Keratinocyte (primary cell): ENCODE measurements around the gene PJA1. TPM values are rescaled to one million over a fixed set of nuclear protein-coding genes. Genes with fewer than 3 reads are reported as not detected.

Source experiments
- DNase-seq: peaks from one replicate; pipeline ENCODE4 v3.0.0-alpha.2; 2011; ENCODE audit warnings: low read depth, missing footprints, low spot score
- FAIRE-seq: peaks from 2 replicates; lab custom pipeline; 2011; peaks lifted over from hg19 to GRCh38; lab: Jason Lieb, UNC
- H2AFZ ChIP-seq: 2 replicates; pipeline ENCODE4 v1.6.0; 2012; ENCODE audit warnings: low read length, control low read depth, inconsistent platforms; ENCODE audit not compliant: control insufficient read depth
- H3K27ac ChIP-seq: 2 replicates; pipeline ENCODE4 v1.5.1; 2011; ENCODE audit warnings: low read length; ENCODE audit not compliant: control insufficient read depth, insufficient read depth
- H3K27me3 ChIP-seq: 3 replicates; pipeline ENCODE4 v1.6.0; 2011; ENCODE audit warnings: low read length; ENCODE audit not compliant: control insufficient read depth, insufficient read depth; ENCODE audit errors: extremely low read depth
- H3K36me3 ChIP-seq, 2 experiments: 2 replicates in 1 of 2; 3 replicates in 1 of 2; pipeline ENCODE4 v1.5.1; 2011; ENCODE audit warnings: low read length in 2 of 2, mild to moderate bottlenecking in 1 of 2; ENCODE audit not compliant: control insufficient read depth in 2 of 2, insufficient read depth in 2 of 2; ENCODE audit errors: extremely low read depth in 1 of 2
- H3K4me1 ChIP-seq: 3 replicates; pipeline ENCODE4 v1.5.1; 2011; ENCODE audit warnings: low read length; ENCODE audit not compliant: control insufficient read depth, insufficient read depth; ENCODE audit errors: extremely low read depth
- H3K4me2 ChIP-seq: 3 replicates; pipeline ENCODE4 v1.6.0; 2011; ENCODE audit warnings: low read depth, low read length; ENCODE audit not compliant: control insufficient read depth, insufficient read depth; ENCODE audit errors: extremely low read depth
- H3K4me3 ChIP-seq, 3 experiments: fragments of 200-600 bp in 1 of 3; sonication (generic) in 1 of 3; 2 replicates in 2 of 3; 3 replicates in 1 of 3; pipeline ENCODE4 v1.5.1; 2011 to 2016; ENCODE audit warnings: low read length in 3 of 3, mild to moderate bottlenecking in 3 of 3, control low read depth in 2 of 3, inconsistent platforms in 1 of 3, low read depth in 1 of 3, mixed read lengths in 1 of 3, mixed run types in 1 of 3, moderate library complexity in 1 of 3; ENCODE audit not compliant: control insufficient read depth in 2 of 3, insufficient read depth in 2 of 3; ENCODE audit errors: extremely low read depth in 1 of 3
- H3K79me2 ChIP-seq: 2 replicates; pipeline ENCODE4 v1.6.0; 2012; ENCODE audit warnings: low read length; ENCODE audit not compliant: control insufficient read depth, insufficient read depth
- H3K9ac ChIP-seq: 3 replicates; pipeline ENCODE4 v1.6.0; 2011; ENCODE audit warnings: low read length; ENCODE audit not compliant: control insufficient read depth, insufficient read depth; ENCODE audit errors: extremely low read depth
- H3K9me1 ChIP-seq: 3 replicates; pipeline ENCODE4 v1.6.0; 2011; ENCODE audit warnings: low read length; ENCODE audit not compliant: control insufficient read depth, insufficient read depth; ENCODE audit errors: extremely low read depth
- H3K9me3 ChIP-seq: 2 replicates; pipeline ENCODE4 v1.5.1; 2012; ENCODE audit warnings: low read depth, low read length; ENCODE audit not compliant: control insufficient read depth
- H4K20me1 ChIP-seq: 3 replicates; pipeline ENCODE4 v1.6.0; 2011; ENCODE audit warnings: low read length; ENCODE audit not compliant: control insufficient read depth, insufficient read depth; ENCODE audit errors: extremely low read depth
- CTCF ChIP-seq, 3 experiments: IDR thresholded peaks in 1 of 3; conservative IDR thresholded peaks in 1 of 3; optimal IDR thresholded peaks in 1 of 3; 2 replicates in 2 of 3; 3 replicates in 1 of 3; pipeline versions ENCODE3 to v1.5.1; 2011; ENCODE audit warnings: low read length in 3 of 3, mild to moderate bottlenecking in 3 of 3, moderate library complexity in 2 of 3, control low read depth in 1 of 3, inconsistent platforms in 1 of 3; ENCODE audit not compliant: insufficient read depth in 2 of 3; ENCODE audit errors: extremely low read depth in 1 of 3
- EZH2 ChIP-seq: IDR thresholded peaks from one replicate; pipeline ENCODE4 v1.6.1; 2012; ENCODE audit warnings: inconsistent platforms, mild to moderate bottlenecking, low read length, moderate library complexity
- dilution Hi-C: fragments of 300-500 bp; cut with MboI; formaldehyde crosslinking; loops from one replicate; pipeline ENCODE4 v1.7.0; 2020; ENCODE audit warnings: low sequenced_read_pairs; ENCODE audit not compliant: extremely low pct_ligation_motif_present
- polyA plus RNA-seq, 5 experiments: library from polyadenylated mRNA; depleted of rRNA in 3 of 5; stranded (reverse) in 3 of 5; stranded (forward) in 1 of 5; unstranded in 1 of 5; fragments of >200 nt; gene quantifications; 1 replicate in 1 of 5; 2 replicates in 3 of 5; 3 replicates in 1 of 5; pipeline versions ENCODE4 v1.2.1 to v1.2.3, GENCODE V29; 2011 to 2012; ENCODE audit warnings: missing spikeins in 2 of 5, low read depth in 1 of 5, low replicate concordance in 1 of 5

The PJA1 gene
- polyA plus RNA-seq, 1 donor (not counting 4 experiments of a cell fraction or from before 2014, with no cell fraction given), result 19.2 TPM

GRCh38 chrX:69120476-69120875 is 44.8 kb downstream of the PJA1 start:
- no peaks in the 10 kb centered on the region for H3K79me2 ChIP-seq
- no peaks in the 10 kb centered on the region for H3K36me3 ChIP-seq
- FAIRE-seq (no peak), DNase-seq (no peak)
- dilution Hi-C loops, result no loop called here
- no peaks in the 10 kb centered on the region for H3K9me3 ChIP-seq
- H3K4me1 ChIP-seq, result peaks cover 24% of the 10 kb centered on the region
- no peak overlapping the region for H3K4me3 ChIP-seq
- H2AFZ ChIP-seq, result no peak overlapping the region
- no peaks in the 10 kb centered on the region for H3K27me3 ChIP-seq
- no peak overlapping the region for H3K9ac ChIP-seq
- TF ChIP-seq EZH2 (no peak), CTCF (optimal IDR thresholded peaks at IDR 0.05 in 1 of 3, IDR thresholded peaks at IDR 0.05 in 1 of 3, conservative IDR thresholded peaks at IDR 0.05 in 1 of 3; ENCODE audit: extremely low read depth in 1 of 3, insufficient read depth in 2 of 3, low read length in 3 of 3) (no peak)
- H4K20me1 ChIP-seq, result no peaks in the 10 kb centered on the region
- H3K27ac ChIP-seq, result no peak overlapping the region
- H3K4me2 ChIP-seq, result no peak overlapping the region
- no peaks in the 10 kb centered on the region for H3K9me1 ChIP-seq

- Histone ChIP-seq H3K27ac (no peak overlapping the region), H3K27me3 (no peaks in the 10 kb centered on the region), H3K4me2 (no peak overlapping the region), H3K9ac (no peak overlapping the region), H2AFZ (no peak overlapping the region), H3K9me1 (no peaks in the 10 kb centered on the region), H3K9me3 (no peaks in the 10 kb centered on the region), H4K20me1 (no peaks in the 10 kb centered on the region), H3K36me3 (no peaks in the 10 kb centered on the region), H3K4me3 (no peak overlapping the region), H3K79me2 (no peaks in the 10 kb centered on the region), H3K4me1 (peaks cover 36% of the 10 kb centered on the region)
- dilution Hi-C loops, result no loop called here
- no peak for DNase-seq
- FAIRE-seq, result no peak
- TF ChIP-seq EZH2, result no peak
- no peak for TF ChIP-seq CTCF (optimal IDR thresholded peaks at IDR 0.05 in 1 of 3, IDR thresholded peaks at IDR 0.05 in 1 of 3, conservative IDR thresholded peaks at IDR 0.05 in 1 of 3; ENCODE audit: extremely low read depth in 1 of 3, insufficient read depth in 2 of 3, low read length in 3 of 3)
These were observed 46.1 kb downstream of the PJA1 start for GRCh38 chrX:69119122-69119521.
